HG03025 (cell line): ENCODE data around the gene NDRG2.
"Not testable (repeated sequence)": the region's sequence is repeated elsewhere in the genome, so short reads cannot be mapped to it uniquely, and the experiment has no call there.

Source experiments
- ATAC-seq: cut with Tn5 transposase; IDR thresholded peaks from one replicate; pipeline ENCODE4 v1.9.1; 2021; ENCODE audit warnings: mild to moderate bottlenecking, moderate library complexity; ENCODE audit not compliant: unreplicated experiment, low FRiP score

Gene NDRG2

GRCh38 chr14:21016413-21017190 is 8.3 kb downstream of the NDRG2 start:
- no peak for ATAC-seq

GRCh38 chr14:21015312-21015711 is 9.5 kb downstream of the NDRG2 start:
- ATAC-seq, result no peak

GRCh38 chr14:21014761-21015190 is 10.1 kb downstream of the NDRG2 start:
- ATAC-seq, result no peak

- ATAC-seq, result no peak
Measured at GRCh38 chr14:21011136-21011535, 13.7 kb downstream of the NDRG2 start.

GRCh38 chr14:21009721-21010120 is 15.1 kb downstream of the NDRG2 start:
- not testable (repeated sequence) for ATAC-seq

- ATAC-seq, result no peak
Measured at GRCh38 chr14:21003788-21004346, 21.0 kb downstream of the NDRG2 start.

- no peak for ATAC-seq
Measured at GRCh38 chr14:21001218-21001617, 23.6 kb downstream of the NDRG2 start.

GRCh38 chr14:20999591-20999990 is 25.3 kb downstream of the NDRG2 start:
- no peak for ATAC-seq

- ATAC-seq, result no peak
Measured at GRCh38 chr14:20998674-20999366, 26.0 kb downstream of the NDRG2 start, which contains the start of gene SLC39A2. Gene SLC39A2, plus strand, starts transcription at chr14:20999293. Its CDS starts 154 bp downstream, at chr14:20999447.

- no peak for ATAC-seq
Measured at GRCh38 chr14:20998139-20998538, 26.7 kb downstream of the NDRG2 start.

- no peak for ATAC-seq
Measured at GRCh38 chr14:20997564-20997963, 27.3 kb downstream of the NDRG2 start.

- ATAC-seq, result no peak
Measured at GRCh38 chr14:20997115-20997514, 27.7 kb downstream of the NDRG2 start.

- no peak for ATAC-seq
Measured at GRCh38 chr14:20996521-20996920, 28.3 kb downstream of the NDRG2 start.

GRCh38 chr14:20989787-20990600 is 34.9 kb downstream of the NDRG2 start, which contains the start of gene METTL17:
Gene METTL17, plus strand, starts transcription at chr14:20989980. Its CDS starts 23 bp downstream, at chr14:20990003.
- peak; percentile 93 for ATAC-seq

GRCh38 chr14:20989471-20989786 is 35.4 kb downstream of the NDRG2 start:
- ATAC-seq, result no peak

- ATAC-seq, result no peak
Measured at GRCh38 chr14:20988717-20989470, 36.0 kb downstream of the NDRG2 start.

GRCh38 chr14:20986811-20987210 is 38.0 kb downstream of the NDRG2 start:
- no peak for ATAC-seq

GRCh38 chr14:20985650-20986049 is 39.2 kb downstream of the NDRG2 start:
- ATAC-seq, result not testable (repeated sequence)

GRCh38 chr14:20982646-20983369 is 42.1 kb downstream of the NDRG2 start:
- no peak for ATAC-seq
